8988T (cell line): ENCODE measurements around the gene CDK17.
"Not testable (repeated sequence)": the region's sequence is repeated elsewhere in the genome, so short reads cannot be mapped to it uniquely, and the experiment has no call there.

ENCODE experiments used
- DNase-seq: peaks from one replicate; pipeline ENCODE4 v3.0.0; 2011

The CDK17 gene

GRCh38 chr12:96399919-96400630 is at the start of gene CDK17:
Gene CDK17 (minus strand): TSS chr12:96400439. CDS start chr12:96334836, 65,603 bp downstream.
- DNase-seq, result peak; percentile 82

GRCh38 chr12:96448300-96448699 is 48.1 kb upstream of the CDK17 start:
- DNase-seq, result peak; percentile 48

- no peak for DNase-seq
Observed at GRCh38 chr12:96447256-96447655, 47.0 kb upstream of the CDK17 start.

GRCh38 chr12:96445691-96446583 is 45.7 kb upstream of the CDK17 start:
- DNase-seq, result peak; percentile 22

- DNase-seq, result no peak
Observed at GRCh38 chr12:96444399-96444798, 44.2 kb upstream of the CDK17 start.

- DNase-seq, result no peak
Observed at GRCh38 chr12:96442906-96443305, 42.7 kb upstream of the CDK17 start.

- DNase-seq, result no peak
Observed at GRCh38 chr12:96441816-96442215, 41.6 kb upstream of the CDK17 start.

GRCh38 chr12:96438330-96438729 is 38.1 kb upstream of the CDK17 start:
- no peak for DNase-seq

GRCh38 chr12:96437171-96437445 is 36.9 kb upstream of the CDK17 start:
- no peak for DNase-seq

GRCh38 chr12:96436366-96437170 is 36.3 kb upstream of the CDK17 start:
- DNase-seq, result no peak

GRCh38 chr12:96434107-96434506 is 33.9 kb upstream of the CDK17 start:
- DNase-seq, result no peak

GRCh38 chr12:96432496-96433321 is 32.5 kb upstream of the CDK17 start:
- DNase-seq, result not testable (repeated sequence)

GRCh38 chr12:96431067-96431466 is 30.8 kb upstream of the CDK17 start:
- DNase-seq, result no peak

GRCh38 chr12:96427269-96427729 is 27.1 kb upstream of the CDK17 start:
- DNase-seq, result peak; percentile 26

- no peak for DNase-seq
Observed at GRCh38 chr12:96425951-96426350, 25.7 kb upstream of the CDK17 start.

GRCh38 chr12:96425321-96425720 is 25.1 kb upstream of the CDK17 start:
- no peak for DNase-seq

GRCh38 chr12:96424601-96425000 is 24.4 kb upstream of the CDK17 start:
- no peak for DNase-seq

GRCh38 chr12:96422192-96422591 is 22.0 kb upstream of the CDK17 start:
- DNase-seq, result no peak

- DNase-seq, result no peak
Observed at GRCh38 chr12:96421014-96421413, 20.8 kb upstream of the CDK17 start.

- DNase-seq, result no peak
Observed at GRCh38 chr12:96420277-96420835, 20.1 kb upstream of the CDK17 start.

- no peak for DNase-seq
Observed at GRCh38 chr12:96419576-96420276, 19.5 kb upstream of the CDK17 start.
